PC-3 (cell line): Measurements from ENCODE around the gene NTPCR.

ENCODE experiments used
- CTCF ChIP-seq: fragments of 300-600 bp; sonication (generic); conservative IDR thresholded peaks from 2 replicates; pipeline ENCODE4 v1.5.1; 2017; ENCODE audit warnings: antibody characterized with exemption, low read depth, mild to moderate bottlenecking, low read length
- EZH2phosphoT487 ChIP-seq: fragments of 300-600 bp; sonication (generic); IDR thresholded peaks from 2 replicates; pipeline ENCODE4 v1.6.1; 2018; ENCODE audit warnings: mild to moderate bottlenecking, antibody characterized with exemption, low read length, borderline replicate concordance

GRCh38 chr1:232912845-232913580, 37.4 kb upstream of the NTPCR start:
- no peak for TF ChIP-seq EZH2phosphoT487
- TF ChIP-seq CTCF: no peak
